ENCODE data around the gene TF. TPM values are rescaled to one million over a fixed set of nuclear protein-coding genes. Genes with fewer than 3 reads are reported as not detected.

The TF gene
- total RNA-seq, 4 donors from 2014 or later, result 1.9 to 8.8 (median 3.9) TPM

- 91 to 94% methylated on average over 2 to 4 of the region's 4 CpGs for WGBS, 2 donors
- TF ChIP-seq CTCF (IDR thresholded peaks at IDR 0.05) (no peak), POLR2A (IDR thresholded peaks at IDR 0.05) (no peak)
- H3K4me3 ChIP-seq (ENCODE audit: low read depth, poor library complexity, severe bottlenecking), result no peak overlapping the region
- intact Hi-C loops (cut with DNase I; ENCODE audit: low total_unique reads), result loop anchor here (5.0 kb wide), 1 partner anchor 1055 kb away; no protein-coding TSS in a partner anchor
- DNase-seq (ENCODE audit: low spot score in 2 of 2), result no peak
These were observed 96.0 kb downstream of the TF start for GRCh38 chr3:133842158-133842557.

GRCh38 chr3:133843634-133844033, 97.4 kb downstream of the TF start:
- TF ChIP-seq CTCF (IDR thresholded peaks at IDR 0.05) (no peak), POLR2A (IDR thresholded peaks at IDR 0.05) (no peak)
- no peak overlapping the region for H3K4me3 ChIP-seq (ENCODE audit: low read depth, poor library complexity, severe bottlenecking)
- no peak for DNase-seq (ENCODE audit: low spot score in 2 of 2)
- WGBS, 2 donors, result 78 to 81% methylated on average over 7 of the region's 7 CpGs
- intact Hi-C loops (cut with DNase I; ENCODE audit: low total_unique reads), result loop anchor here (5.0 kb wide), 1 partner anchor 1056 kb away; no protein-coding TSS in a partner anchor

- TF ChIP-seq CTCF (IDR thresholded peaks at IDR 0.05), result no peak
- intact Hi-C loops (cut with DNase I; ENCODE audit: low total_unique reads), result no loop called here
- no peak overlapping the region for H3K4me3 ChIP-seq (ENCODE audit: low read depth, poor library complexity, severe bottlenecking)
- 92 to 94% methylated on average over 4 of the region's 4 CpGs for WGBS, 2 donors
- no peak for DNase-seq (ENCODE audit: low spot score in 2 of 2)
These were observed 98.9 kb downstream of the TF start for GRCh38 chr3:133845127-133845526.

Other genes with a start within 250 kb of the TF start
- gene CDV3, start 172.7 kb upstream of the TF start, total RNA-seq, result 100 to 1,000 TPM in 2 of 4 donors, 10 to 100 TPM in 2; 84.1 to 113 (median 103) TPM
- gene TOPBP1, start 84.5 kb upstream of the TF start, total RNA-seq, result 10 to 100 TPM; 17.8 to 26.2 (median 20.7) TPM
- gene SRPRB, start 59.4 kb downstream of the TF start, total RNA-seq, result 10 to 100 TPM; 20.0 to 25.6 (median 20.7) TPM
- gene RAB6B, start 149.5 kb downstream of the TF start, total RNA-seq, result 1 to 10 TPM in 1 of 4 donors, under 1 TPM in 3; 0.30 to 1.1 (median 0.65) TPM